HG02973 (cell line): ENCODE measurements around the gene PRPF6.

Source experiments
- ATAC-seq: cut with Tn5 transposase; IDR thresholded peaks from one replicate; pipeline ENCODE4 v1.9.1; 2021; ENCODE audit warnings: moderate library complexity; ENCODE audit not compliant: unreplicated experiment

The PRPF6 gene

DNA sequence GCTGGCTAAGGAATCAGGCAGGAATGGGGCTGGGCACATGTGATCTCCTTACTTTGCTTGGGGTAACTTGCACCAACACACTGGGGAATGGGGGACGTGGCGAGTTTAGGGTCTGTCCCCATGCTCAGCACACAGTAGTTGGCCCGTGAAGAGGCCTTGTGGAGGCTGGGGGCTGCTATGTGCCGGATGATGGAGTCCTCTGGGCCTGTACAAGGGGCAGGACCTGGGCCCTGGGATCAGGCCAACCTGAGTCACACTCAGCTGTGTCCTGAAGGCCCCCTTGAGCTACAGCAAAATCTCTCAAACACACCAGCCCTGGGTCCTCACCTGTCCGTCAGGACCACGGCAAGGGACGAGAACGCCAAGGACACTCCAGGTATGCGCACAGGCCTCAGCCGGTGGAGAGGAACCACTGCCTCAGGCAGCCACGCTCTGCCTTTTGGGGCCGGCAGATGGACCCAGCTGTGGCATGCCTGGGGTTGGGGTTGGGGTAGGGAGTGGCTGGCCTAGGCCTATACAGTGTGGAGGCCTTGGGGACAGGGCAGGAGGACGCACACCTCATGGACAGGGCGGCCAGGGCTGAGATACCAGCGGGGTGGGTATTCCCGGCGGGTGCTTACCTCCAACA is 35.8 kb upstream of the PRPF6 start:
- ATAC-seq, result no peak

DNA sequence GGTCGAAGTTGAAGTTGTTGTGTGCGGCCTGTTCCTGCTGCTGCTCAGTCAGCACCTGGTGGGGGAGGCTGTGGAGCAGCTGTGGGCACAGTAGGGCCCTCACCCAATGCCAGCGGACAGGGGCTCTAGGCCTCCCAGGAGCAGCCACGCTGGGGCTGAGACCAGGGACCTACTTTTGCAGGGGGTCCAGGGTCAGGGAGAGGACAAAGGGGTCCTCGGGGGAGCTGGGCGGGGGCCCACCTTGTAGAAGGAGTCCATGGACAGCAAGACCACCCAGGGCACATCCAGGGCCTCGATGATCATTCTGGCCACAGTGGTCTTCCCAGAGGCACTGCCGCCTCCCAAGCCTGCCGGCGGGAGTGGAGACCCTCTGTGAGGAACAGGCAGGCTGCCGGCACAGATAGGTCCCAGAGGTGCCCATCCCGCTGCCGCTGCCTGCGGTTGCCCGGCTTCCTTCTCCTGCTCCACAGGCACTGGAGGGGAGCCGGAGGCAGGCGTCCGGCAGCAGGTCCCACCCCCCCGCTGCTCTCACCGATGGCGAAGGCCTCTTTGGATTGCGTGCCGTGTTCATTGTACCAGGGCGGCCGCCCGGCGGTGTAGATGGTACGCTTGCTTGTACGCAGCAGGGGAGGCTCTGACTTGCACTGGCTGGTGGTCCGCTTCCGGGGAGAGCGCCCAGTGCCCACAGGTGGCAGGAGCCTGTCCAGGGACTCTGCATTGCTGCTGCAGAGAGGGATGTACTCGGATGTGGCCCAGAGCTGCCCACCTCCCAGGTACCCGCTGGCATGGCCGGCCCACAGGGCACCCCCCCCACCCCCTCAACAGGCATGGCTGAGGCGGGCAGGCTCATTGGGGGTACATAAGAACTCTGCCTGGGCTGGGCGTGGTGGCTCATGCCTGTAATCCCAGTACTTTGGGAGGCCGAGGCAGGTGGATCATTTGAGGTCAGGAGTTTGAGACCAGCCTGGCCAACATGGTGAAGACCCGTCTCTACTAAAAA is 34.7 kb upstream of the PRPF6 start:
- ATAC-seq, result no peak

DNA sequence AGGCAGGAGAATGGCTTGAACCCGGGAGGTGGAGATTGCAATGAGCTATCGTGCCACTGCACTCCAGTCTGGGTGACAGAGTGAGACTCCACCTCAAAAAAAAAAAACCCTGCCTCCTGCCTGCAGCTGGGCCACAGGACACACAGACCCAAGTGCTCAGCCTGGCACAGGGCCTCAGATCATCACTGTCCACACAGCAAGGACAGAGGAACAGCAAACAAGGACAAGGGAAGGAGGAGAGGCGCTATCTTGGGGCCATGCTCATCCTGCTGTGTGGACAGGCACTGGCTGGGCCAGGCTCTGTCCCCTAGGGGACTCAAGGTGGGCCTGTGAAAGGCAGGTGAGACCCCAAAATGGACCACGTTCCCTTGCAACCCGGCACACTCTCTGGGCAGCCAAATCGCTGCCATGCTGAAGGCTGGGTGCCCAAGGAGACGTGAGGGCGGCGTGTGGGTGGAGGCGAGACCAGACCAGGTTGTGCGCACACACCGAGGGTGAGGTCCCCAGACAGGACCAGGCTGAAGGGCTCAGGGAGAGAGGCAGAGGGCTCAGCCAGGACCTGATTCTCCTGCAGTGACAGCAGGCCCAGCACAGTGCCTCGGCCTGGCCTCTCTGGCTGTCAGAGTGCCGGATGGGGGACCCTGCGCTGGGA is 33.8 kb upstream of the PRPF6 start:
- ATAC-seq, result no peak

DNA sequence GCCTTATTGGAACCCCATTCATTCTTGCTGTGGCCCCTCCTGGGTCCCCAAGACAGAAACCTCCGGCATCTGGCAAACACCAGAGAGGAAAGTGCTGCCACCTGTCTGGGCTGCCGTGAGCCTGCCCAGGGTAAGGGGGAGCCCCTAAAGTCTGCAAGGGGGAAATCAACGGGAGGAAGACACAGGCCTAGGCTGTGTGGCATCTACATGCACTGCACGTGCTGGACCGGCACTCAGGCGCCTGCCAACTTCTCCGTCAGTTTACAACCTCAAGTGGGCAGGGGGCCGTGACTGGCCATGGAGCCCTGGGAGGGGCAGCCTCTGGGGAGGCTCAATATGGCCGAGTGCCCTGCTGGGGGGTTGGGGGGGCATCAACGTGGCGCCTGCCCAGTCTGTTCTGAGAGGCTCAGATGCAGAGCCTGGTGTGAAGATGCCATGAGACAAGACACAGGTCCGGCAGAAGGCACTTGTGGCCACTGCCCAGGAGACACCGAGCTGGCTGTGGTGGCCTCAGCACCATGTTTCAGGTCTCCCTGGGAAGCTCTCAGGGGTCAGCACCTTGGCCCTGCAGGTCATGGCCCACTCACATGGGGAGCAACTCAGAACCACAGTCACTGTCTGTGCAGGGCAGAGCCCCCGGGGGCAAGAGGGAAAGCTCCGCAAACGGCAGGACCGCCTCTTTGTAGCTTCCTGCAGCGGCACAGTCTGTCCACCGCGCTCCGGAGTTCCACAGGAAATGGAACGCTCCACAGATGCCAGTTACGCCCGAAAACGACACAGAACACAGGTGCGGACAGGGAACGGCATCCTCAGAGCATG is 33.1 kb upstream of the PRPF6 start:
- no peak for ATAC-seq

DNA sequence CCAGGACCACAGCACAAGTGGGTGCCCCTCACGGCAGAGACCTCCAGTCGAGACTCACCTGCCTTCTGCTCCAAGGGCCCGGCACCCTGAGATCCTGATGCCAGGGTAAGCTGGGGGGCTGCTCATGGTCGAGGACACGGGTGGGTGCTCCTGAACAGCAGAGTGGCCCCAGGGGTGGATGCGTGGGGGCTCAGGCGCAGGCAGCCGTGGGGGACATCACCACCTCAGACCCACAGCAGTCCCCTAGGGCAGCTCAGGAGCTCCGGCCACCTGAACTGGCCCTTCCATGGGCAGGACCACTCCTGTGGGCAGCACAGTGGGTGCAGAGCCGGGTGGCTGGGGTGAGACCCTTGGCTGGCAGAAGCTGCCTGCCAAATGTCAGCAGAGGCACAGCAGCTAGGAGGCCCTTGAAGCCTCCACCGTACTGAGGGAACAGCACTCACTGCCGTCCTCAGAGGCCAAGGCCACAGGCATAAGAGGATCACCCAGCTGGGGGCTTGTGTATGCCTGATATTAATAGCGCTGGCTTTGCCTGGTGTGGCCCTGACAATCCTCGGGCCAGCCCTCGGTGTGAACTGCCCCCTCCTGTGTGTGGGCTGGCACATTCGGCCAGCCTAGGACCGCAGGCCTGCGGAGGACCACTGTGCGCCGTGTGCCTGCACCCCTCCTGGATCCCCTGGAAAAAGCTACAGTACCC is 30.1 kb upstream of the PRPF6 start:
- no peak for ATAC-seq

DNA sequence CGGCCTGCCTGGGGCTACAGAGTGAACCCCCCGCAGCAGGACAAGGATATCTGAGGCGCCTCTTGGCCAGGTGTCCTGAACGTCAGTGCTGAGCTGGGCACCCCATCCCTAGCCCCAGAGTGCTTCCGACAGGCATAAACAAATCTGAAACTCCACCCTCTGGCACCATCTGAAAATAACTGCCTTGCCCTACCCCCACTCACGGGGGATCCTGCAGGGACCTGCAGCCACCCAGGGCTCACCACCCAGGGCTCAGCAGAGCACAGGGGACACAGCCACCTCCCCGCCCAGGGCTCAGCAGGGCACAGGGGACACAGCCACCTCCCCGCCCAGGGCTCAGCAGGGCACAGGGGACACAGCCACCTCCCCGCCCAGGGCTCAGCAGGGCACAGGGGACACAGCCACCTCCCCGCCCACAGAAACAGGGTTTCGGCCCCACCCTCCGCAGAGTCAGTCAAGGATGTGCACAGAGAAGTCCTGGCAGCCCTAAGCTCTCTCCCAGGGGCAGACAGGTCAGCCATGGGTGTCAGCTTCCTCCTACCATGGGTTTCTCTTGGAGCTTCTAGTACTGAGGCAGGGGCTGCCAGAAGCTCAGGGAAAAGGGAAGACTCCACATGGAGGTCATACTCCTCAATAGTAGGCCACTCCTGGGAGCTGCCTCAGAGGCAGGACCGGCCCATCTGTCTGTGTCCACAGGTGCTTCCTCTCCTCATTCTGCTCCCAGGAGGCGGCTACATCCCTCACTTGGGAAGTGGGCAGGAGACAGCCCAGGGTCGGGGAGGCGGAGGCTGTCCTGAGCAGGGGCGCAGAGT is 29.3 kb upstream of the PRPF6 start:
- no peak for ATAC-seq

DNA sequence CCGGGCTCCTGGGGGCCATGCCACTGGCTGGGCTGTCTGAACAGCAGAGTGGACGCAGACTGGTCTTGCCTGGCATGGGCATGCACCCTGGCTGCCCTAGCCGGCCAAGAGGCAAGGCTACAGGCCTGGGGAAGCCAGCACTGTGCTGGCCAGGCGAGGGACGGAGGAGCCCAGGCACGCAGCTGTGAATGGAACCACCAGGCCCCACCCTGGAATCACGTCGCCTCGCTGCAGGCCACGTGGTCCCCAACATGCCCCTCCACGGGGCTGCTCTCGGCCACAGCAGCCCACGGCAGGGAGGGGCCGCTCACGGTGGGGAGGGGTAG is 28.8 kb upstream of the PRPF6 start:
- ATAC-seq, result no peak

DNA sequence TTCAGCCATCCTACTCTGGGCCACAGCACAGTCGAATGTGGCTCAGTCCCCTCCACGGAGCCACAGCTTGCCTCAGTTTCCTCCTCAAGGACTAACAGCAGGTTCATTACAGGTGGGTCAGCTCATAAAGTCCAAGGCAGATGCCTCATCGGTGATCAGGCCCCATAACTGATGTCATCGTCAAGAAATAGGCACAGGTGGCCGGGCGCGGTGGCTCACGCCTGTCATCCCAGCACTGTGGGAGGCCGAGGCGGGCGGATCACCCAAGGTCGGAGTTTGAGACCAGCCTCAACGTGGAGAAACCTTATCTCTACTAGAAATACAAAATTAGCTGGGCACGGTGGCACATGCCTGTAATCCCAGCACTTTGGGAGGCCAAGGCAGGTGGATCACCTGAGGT is 28.2 kb upstream of the PRPF6 start:
- no peak for ATAC-seq

DNA sequence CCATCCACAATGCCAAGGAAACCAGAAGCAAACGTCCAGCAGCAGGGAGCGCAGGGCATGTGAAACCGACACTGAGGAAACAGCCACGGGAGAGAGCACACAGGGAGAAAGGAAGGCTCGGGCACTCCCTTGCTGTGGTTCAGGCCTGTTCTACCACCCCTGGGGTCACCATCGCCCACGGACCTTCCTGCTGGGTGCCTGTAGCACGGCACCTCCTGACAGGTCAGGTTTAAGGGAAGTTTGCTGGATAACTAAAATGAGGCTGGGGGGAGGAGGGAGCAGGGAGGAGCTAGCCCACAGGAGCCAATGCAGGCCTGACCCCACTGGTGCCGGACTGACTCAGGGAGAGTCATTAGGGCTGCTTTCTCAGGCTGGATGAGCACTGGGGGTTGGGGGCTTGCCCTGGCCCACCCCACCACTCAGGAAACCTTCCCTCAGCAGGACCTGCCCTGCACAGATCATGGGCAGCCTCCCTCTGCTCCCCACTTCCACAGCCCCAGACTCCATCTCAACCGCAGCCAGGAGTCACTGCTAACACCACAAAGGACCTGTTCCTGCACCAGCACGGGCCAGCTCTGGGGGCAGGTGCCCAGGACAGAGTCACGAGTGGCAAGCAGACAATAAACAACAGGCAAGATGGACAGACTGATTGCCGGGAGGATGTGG is 27.0 kb upstream of the PRPF6 start:
- no peak for ATAC-seq

DNA sequence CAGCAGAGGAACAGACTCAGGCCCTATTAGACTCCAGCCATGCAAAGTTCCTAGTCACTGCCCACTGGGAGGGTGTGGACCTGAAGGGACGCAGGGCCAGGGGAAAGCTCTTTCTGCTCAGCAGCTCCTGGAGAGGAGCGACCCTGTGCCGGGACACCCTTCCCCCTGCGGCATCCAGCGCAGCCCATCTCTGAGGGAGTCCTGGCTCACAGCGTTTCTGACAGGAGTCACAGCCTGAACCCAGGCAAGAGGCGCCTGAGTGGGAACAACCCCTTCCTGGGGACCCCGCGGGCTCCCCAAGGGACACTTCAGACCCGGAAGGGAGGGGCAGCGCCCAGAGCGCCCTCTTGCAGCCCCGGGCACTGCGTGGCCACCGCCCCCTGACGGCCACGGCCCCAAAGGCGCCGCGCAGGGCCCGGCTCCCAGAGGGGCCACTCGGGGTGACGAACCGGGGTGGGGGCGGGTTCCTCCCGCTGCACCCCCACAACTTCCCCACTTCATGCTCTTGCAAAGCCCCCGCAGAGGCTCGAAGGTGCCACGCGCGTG is 25.6 kb upstream of the PRPF6 start:
- ATAC-seq, result no peak

DNA sequence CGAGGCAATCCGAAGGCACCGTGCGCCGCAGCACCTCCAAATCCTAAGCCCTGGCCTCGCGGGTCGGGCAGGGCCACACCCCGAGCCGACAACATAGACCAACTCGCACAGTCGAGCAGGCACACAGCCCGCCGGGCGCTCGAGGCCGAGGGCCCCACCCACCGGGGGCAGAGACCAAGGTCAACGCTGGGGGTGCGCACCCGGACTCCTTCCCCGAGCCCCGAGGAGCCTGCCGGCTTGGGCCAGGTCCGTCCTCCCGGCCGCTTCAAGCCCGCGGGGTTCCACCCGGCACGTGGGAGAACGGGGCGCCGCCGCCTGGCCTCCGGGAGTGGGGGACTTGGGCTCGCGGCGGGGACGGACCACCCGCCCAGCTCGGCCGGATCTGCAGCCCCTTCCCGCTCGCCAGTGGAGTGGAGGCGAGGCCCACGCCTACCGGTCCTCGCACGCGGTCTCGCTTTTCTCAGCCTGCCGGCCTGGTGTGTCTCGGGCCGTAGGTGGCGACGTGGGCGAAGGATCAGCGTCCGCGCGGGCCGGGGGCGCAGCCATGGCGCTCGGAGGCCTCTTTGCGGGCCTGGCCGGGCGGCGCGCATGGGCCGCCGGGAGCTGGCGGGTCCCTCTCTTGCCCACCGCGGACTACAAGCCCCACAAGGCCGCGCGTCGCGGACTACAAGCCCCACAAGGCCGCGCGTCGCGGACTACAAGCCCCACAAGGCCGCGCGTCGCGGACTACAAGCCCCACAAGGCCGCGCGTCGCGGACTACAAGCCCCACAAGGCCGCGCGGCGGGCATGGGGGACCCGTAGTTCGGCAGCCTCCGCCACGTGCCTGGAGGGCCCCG is 24.9 kb upstream of the PRPF6 start, which contains the start of gene UCKL1:
TSS of gene UCKL1 (minus strand) at position 590 of the 837 bp plus-strand sequence. CDS start at position 546, 44 bp downstream.
- peak; percentile 57 for ATAC-seq

DNA sequence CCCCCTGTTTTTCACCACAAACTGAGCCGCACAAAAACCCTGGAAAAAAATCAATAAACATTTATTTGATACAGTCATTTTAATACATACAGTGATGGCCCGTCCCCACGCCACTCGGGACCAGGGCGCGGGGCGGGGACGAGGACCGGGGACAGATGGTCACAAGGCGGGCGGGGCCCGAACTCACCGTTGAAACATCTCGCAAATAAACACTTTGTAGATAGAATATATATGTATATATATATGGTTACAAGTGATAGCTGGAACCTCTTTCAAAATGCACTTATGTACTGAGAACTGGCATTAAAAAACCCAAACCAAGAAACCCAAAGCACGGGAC is 24.3 kb upstream of the PRPF6 start:
- ATAC-seq, result no peak

DNA sequence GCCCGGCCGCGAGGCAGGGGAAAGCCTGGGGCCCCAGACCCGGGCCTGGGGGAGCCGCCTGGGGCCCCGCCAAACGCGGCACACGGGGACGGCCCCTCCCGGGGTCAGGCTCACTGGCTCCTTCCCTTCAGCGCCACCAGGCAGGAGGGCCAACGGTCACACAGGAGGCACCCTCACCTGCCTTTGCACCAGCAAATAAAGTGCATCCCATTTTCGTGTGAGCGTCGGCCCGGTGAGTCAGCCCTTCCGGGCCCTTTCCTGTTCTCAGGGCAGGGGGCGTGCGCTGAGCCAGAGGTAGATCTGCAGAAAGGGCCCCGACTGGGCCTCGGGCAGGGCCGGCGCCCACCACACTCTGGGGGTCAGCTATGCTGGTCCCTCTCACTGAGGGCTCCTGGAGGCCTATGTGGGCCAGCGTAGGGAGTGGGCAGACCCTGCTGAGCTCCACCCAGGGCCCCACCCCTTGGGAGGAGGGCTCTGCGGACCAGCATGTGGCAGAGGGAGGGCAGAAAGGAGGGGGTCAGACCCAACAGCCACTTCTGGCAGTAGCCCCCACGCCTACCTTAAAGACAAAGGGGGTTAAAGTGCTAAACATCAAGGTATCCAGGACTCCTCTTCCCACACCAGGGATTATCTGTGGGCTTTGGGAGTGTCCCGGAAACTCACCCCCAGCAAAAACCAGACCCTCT is 23.8 kb upstream of the PRPF6 start:
- ATAC-seq, result no peak

DNA sequence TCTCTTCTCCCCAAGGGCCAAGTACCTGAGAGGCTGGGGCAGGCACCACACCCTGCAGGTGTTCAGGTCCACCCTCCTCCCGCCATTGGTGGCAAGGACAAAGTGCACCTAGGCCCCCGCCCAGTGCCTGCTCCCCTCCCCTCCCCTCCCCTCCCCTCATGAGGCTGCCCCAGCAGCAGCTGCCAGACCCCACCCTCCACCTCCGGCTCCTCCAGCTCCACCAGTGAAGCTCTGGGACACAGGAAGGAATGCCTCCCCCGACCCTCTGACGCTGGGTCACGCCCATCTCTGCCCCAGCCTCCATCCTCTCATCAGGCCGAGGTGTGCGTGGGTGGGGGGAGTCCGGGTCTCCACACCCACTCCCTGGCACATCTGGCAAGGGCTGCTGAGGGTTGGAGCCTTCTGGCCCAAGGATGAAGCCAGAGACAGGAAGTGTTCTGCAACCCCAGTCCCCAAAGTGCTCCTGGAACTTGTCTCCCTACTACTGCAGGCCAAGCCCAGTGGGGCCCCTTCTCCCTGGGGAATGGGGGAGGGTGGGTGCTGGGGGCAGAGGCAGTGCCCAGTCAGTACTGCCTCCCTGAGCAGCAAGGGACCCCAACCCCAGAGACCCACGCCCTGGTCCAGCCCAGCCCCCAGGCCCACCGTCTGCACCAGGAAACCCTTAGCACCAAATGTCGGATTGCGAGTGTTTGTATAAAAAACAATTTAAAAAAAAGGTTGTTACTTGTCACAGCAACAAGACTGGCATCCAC is 23.1 kb upstream of the PRPF6 start:
- no peak for ATAC-seq

DNA sequence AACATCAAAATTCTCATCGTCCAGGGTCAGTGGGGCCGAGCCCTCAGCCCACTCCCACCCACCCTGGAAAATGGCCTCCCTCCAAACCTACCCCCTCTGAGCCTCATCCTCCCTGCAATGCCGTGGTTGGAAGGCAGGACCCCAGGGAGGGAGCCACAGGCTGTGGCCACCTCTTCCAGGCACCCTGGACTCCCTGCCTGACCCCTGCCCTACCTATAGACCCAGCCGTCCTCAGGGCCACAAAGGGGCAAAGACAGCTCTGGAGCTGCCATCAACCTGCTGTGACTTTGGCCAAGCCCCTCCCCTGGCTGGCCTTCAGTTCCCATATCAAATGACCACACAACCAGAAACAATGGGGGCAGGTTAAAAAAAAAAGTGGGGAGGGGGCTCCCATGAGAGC is 22.5 kb upstream of the PRPF6 start:
- ATAC-seq, result no peak

DNA sequence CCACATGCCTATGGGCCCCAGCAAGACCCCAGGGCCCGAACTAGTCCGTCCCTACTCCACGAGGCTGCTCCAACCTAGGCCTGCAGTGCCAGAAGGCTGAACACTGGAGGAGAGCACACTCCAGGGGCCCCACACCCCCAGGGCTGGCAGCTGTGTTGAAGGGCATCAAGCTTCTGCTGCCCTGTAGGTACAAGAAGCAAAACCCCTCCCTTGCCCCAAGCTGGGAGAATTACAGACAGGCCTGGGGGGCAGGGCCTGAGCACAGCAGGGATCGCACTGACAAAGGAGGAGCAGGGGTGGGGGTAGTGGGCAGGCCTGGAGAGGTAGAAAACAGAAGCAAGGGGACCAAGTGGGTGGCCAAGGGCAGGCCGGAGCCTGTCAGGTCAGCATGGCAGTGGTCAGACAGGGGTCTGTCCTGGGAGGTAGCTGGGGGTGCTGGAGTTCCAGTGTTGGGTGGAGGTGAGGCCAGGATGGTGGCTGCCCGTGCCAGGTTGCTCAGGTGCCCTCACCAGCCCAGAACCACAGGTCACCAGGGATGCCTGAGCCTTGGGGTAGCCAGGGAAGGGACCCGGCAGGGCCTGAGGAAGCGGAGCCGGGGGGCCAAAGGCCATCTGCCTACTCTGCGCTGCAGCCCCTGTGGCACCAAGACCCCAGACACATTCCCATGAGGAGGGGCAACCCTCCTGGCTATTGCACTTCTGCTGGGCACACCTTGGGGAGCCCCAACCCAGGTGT is 21.8 kb upstream of the PRPF6 start:
- no peak for ATAC-seq
